ENCODE measurements around the gene CACNA2D3. TPM values are rescaled to one million over a fixed set of nuclear protein-coding genes. Genes with fewer than 3 reads are reported as not detected.

CACNA2D3 gene
- polyA plus RNA-seq, 3 donors, result 8.3 to 21.5 (median 10.4) TPM

- H3K36me3 ChIP-seq (replicated peaks in 1 of 2; ENCODE audit: control insufficient read depth in 1 of 2, insufficient read depth in 2 of 2, low read length in 2 of 2), result no peaks in the 10 kb centered on the region
- H2AFZ ChIP-seq (ENCODE audit: insufficient read depth, low read depth, low read length, poor library complexity, severe bottlenecking), result no peak overlapping the region
- peaks cover 3 to 15% of the 10 kb centered on the region in 2 donors for H3K9me3 ChIP-seq (replicated peaks in 1 of 2; ENCODE audit: control insufficient read depth in 1 of 2, insufficient read depth in 1 of 2, low read length in 2 of 2)
- DNase-seq, result no peak
- H3K4me2 ChIP-seq (replicated peaks; ENCODE audit: extremely low read depth, low read length, poor library complexity, severe bottlenecking), result no peak overlapping the region
- no peaks in the 10 kb centered on the region for H3K79me2 ChIP-seq (ENCODE audit: insufficient read depth, low read length)
- peaks cover 0 to 2% (median 2%) of the 10 kb centered on the region in 3 donors for H3K27me3 Mint-ChIP-seq (ENCODE audit: low read depth in 3 of 3)
- H3K4me3 Mint-ChIP-seq, result no peak overlapping the region
- TF ChIP-seq CTCF (IDR thresholded peaks at IDR 0.05), result no peak
- H3K4me1 ChIP-seq (ENCODE audit: control insufficient read depth in 1 of 2, insufficient read depth in 2 of 2, low read length in 2 of 2), result no peaks in the 10 kb centered on the region
- no peaks in the 10 kb centered on the region for H3K27me3 ChIP-seq (ENCODE audit: control insufficient read depth in 2 of 2, insufficient read depth in 2 of 2, low read length in 2 of 2)
- no peak overlapping the region for H3K27ac Mint-ChIP-seq
- intact Hi-C loops (cut with micrococcal nuclease), result no loop called here
- no peak overlapping the region for H3K9ac ChIP-seq (ENCODE audit: insufficient read depth, low read length, poor library complexity, severe bottlenecking)
- no peaks in the 10 kb centered on the region for H3K4me1 Mint-ChIP-seq
- no peak overlapping the region for H3K27ac ChIP-seq (ENCODE audit: low read depth in 1 of 2, low read length in 2 of 2)
- no peaks in the 10 kb centered on the region for H4K20me1 ChIP-seq (ENCODE audit: insufficient read depth, low read length)
- no peak overlapping the region for H3K4me3 ChIP-seq (replicated peaks in 1 of 3; ENCODE audit: low read depth in 2 of 3, low read length in 3 of 3)
- peaks cover 0 to 29% (median 8%) of the 10 kb centered on the region in 7 donors for H3K9me3 Mint-ChIP-seq
- no peaks in the 10 kb centered on the region for H3K36me3 Mint-ChIP-seq
- WGBS (ENCODE audit: insufficient coverage), result 89% methylated on average over 4 of the region's 8 CpGs
These were observed 395.8 kb downstream of the CACNA2D3 start for GRCh38 chr3:54518011-54518675.

- TF ChIP-seq CTCF (IDR thresholded peaks at IDR 0.05), result no peak
- H3K27ac Mint-ChIP-seq, result no peak overlapping the region
- no peaks in the 10 kb centered on the region for H3K36me3 Mint-ChIP-seq
- Histone ChIP-seq H3K9ac (ENCODE audit: insufficient read depth, low read length, poor library complexity, severe bottlenecking) (no peak overlapping the region), H3K4me1 (ENCODE audit: control insufficient read depth in 1 of 2, insufficient read depth in 2 of 2, low read length in 2 of 2) (no peaks in the 10 kb centered on the region), H3K4me3 (replicated peaks in 1 of 3; ENCODE audit: low read depth in 2 of 3, low read length in 3 of 3) (no peak overlapping the region), H3K79me2 (ENCODE audit: insufficient read depth, low read length) (no peaks in the 10 kb centered on the region), H2AFZ (ENCODE audit: insufficient read depth, low read depth, low read length, poor library complexity, severe bottlenecking) (no peak overlapping the region), H3K27me3 (ENCODE audit: control insufficient read depth in 2 of 2, insufficient read depth in 2 of 2, low read length in 2 of 2) (no peaks in the 10 kb centered on the region), H3K27ac (ENCODE audit: low read depth in 1 of 2, low read length in 2 of 2) (no peak overlapping the region), H3K4me2 (replicated peaks; ENCODE audit: extremely low read depth, low read length, poor library complexity, severe bottlenecking) (no peak overlapping the region), H3K9me3 (replicated peaks in 1 of 2; ENCODE audit: control insufficient read depth in 1 of 2, insufficient read depth in 1 of 2, low read length in 2 of 2) (peaks cover 0 to 15% of the 10 kb centered on the region in 2 donors), H4K20me1 (ENCODE audit: insufficient read depth, low read length) (no peaks in the 10 kb centered on the region), H3K36me3 (replicated peaks in 1 of 2; ENCODE audit: control insufficient read depth in 1 of 2, insufficient read depth in 2 of 2, low read length in 2 of 2) (no peaks in the 10 kb centered on the region)
- DNase-seq, result no peak
- no peaks in the 10 kb centered on the region for H3K4me1 Mint-ChIP-seq
- no CpG with 5 or more reads among the region's 2 CpGs for WGBS (ENCODE audit: insufficient coverage)
- H3K9me3 Mint-ChIP-seq, result peaks cover 0 to 19% (median 7%) of the 10 kb centered on the region in 7 donors
- no peak overlapping the region for H3K4me3 Mint-ChIP-seq
- peaks cover 0 to 2% (median 2%) of the 10 kb centered on the region in 3 donors for H3K27me3 Mint-ChIP-seq (ENCODE audit: low read depth in 3 of 3)
- intact Hi-C loops (cut with micrococcal nuclease), result no loop called here
These were observed 397.1 kb downstream of the CACNA2D3 start for GRCh38 chr3:54519493-54519892.

Data from CD14-positive monocyte (primary cell).